MM.1S (cell line): ENCODE measurements around the gene KRT28.

Experiments
- CTCF ChIP-seq: fragments of 300-600 bp; sonication (generic); IDR thresholded peaks from 2 replicates; pipeline ENCODE4 v1.5.1; 2016; ENCODE audit warnings: antibody characterized with exemption, low read length, mixed read lengths
- EZH2 ChIP-seq: fragments of 300-600 bp; sonication (generic); optimal IDR thresholded peaks from 2 replicates; pipeline ENCODE3; 2017; ENCODE audit warnings: low read depth, mild to moderate bottlenecking, antibody characterized with exemption, low read length, mixed read lengths
- EZH2phosphoT487 ChIP-seq: fragments of 300-600 bp; sonication (generic); IDR thresholded peaks from 2 replicates; pipeline ENCODE4 v1.6.1; 2018; ENCODE audit warnings: antibody characterized with exemption, low read length

- TF ChIP-seq EZH2 (no peak), EZH2phosphoT487 (no peak), CTCF (no peak)
Measured at GRCh38 chr17:40832840-40833239, 33.1 kb upstream of the KRT28 start.
